ENCODE data around the gene ZNF513.

DNA sequence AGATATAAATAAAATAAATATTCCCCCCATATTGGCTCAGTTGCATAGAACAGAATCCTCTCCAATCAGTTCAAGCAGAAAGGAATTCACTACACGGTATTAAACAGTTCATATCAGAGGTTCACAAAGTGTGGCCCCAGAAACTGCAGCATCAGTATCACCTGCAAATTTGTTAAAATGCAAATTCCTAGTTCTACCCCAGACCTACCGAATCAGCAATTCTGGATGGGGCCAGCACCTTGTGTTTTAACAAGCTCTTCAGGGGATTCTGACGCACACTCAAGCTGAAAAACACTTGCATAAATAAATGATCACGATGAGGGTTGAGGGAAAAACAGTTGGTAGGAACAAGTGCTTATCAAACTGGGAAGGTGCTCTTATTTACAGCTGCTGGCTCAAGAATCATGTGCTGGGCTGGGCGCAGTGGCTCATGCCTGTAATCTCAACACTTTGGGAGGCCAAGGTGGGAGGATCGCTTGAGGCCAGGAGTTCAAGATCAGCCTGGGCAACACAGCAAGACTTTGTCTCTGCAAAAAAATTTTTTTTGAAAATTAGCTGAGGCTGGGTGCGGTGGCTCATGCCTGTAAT lies 30.3 kb downstream of the ZNF513 start:
- TF ChIP-seq, protein P1, sequence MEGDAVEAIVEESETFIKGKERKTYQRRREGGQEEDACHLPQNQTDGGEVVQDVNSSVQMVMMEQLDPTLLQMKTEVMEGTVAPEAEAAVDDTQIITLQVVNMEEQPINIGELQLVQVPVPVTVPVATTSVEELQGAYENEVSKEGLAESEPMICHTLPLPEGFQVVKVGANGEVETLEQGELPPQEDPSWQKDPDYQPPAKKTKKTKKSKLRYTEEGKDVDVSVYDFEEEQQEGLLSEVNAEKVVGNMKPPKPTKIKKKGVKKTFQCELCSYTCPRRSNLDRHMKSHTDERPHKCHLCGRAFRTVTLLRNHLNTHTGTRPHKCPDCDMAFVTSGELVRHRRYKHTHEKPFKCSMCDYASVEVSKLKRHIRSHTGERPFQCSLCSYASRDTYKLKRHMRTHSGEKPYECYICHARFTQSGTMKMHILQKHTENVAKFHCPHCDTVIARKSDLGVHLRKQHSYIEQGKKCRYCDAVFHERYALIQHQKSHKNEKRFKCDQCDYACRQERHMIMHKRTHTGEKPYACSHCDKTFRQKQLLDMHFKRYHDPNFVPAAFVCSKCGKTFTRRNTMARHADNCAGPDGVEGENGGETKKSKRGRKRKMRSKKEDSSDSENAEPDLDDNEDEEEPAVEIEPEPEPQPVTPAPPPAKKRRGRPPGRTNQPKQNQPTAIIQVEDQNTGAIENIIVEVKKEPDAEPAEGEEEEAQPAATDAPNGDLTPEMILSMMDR (IDR thresholded peaks at IDR 0.05; ENCODE audit: low read depth, low read length) = no peak
- no peak for TF ChIP-seq EZH2phosphoT487 (IDR thresholded peaks at IDR 0.05; ENCODE audit: low read depth)

All from OCI-LY3 (cell line).